ENCODE results near the gene GTF2F2. TPM values are rescaled to one million over a fixed set of nuclear protein-coding genes. Genes with fewer than 3 reads are reported as not detected.

Gene GTF2F2
- total and polyA plus RNA-seq, 10 donors = 11.8 to 19.1 (median 16.4) TPM

- peaks cover 0 to 37% (median 4%) of the 10 kb centered on the region in 6 donors for H3K36me3 ChIP-seq
- WGBS, 5 donors = 67 to 80% (median 74%) methylated on average over 7 of the region's 7 CpGs
- no peak for DNase-seq
- H3K27ac ChIP-seq = no peak overlapping the region
- no peak overlapping the region for H3K4me3 ChIP-seq
- H3K27me3 ChIP-seq (replicated peaks in 1 of 7) = no peaks in the 10 kb centered on the region
- peaks cover 0 to 9% (median 0%) of the 10 kb centered on the region in 8 donors for H3K9me3 ChIP-seq
- TF ChIP-seq POLR2A (IDR thresholded peaks at IDR 0.05) = no peak
- no peak for TF ChIP-seq POLR2AphosphoS5 (IDR thresholded peaks at IDR 0.05)
- TF ChIP-seq CTCF (IDR thresholded peaks at IDR 0.05 in 8 of 11, conservative IDR thresholded peaks at IDR 0.05 in 3 of 11) = no peak
- peaks cover 0 to 12% (median 3%) of the 10 kb centered on the region in 6 donors for H3K4me1 ChIP-seq
- intact Hi-C loops (cut with DNase I; ENCODE audit: low total_unique reads) = loop anchor here (2.0 kb wide), 1 partner anchor 233 kb away; no protein-coding TSS in a partner anchor
Measured at GRCh38 chr13:45280011-45280410, 159.7 kb downstream of the GTF2F2 start.

GRCh38 chr13:45280751-45281634 lies 160.7 kb downstream of the GTF2F2 start:
- H3K27ac ChIP-seq = no peak overlapping the region
- no peak for DNase-seq
- intact Hi-C loops (cut with DNase I; ENCODE audit: low total_unique reads) = loop anchor here (2.0 kb wide), 1 partner anchor 234 kb away; no protein-coding TSS in a partner anchor
- peaks cover 0 to 9% (median 0%) of the 10 kb centered on the region in 8 donors for H3K9me3 ChIP-seq
- peaks cover 0 to 12% (median 3%) of the 10 kb centered on the region in 6 donors for H3K4me1 ChIP-seq
- 51 to 56% (median 52%) methylated on average over 7 of the region's 7 CpGs for WGBS, 5 donors
- peaks cover 0 to 45% (median 9%) of the 10 kb centered on the region in 6 donors for H3K36me3 ChIP-seq
- no peak overlapping the region for H3K4me3 ChIP-seq
- TF ChIP-seq CTCF (IDR thresholded peaks at IDR 0.05 in 8 of 11, conservative IDR thresholded peaks at IDR 0.05 in 3 of 11) = peak in 10 of 11 experiments; percentile 11 to 74 (median 50)
- TF ChIP-seq POLR2AphosphoS5 (IDR thresholded peaks at IDR 0.05) = no peak
- no peak for TF ChIP-seq POLR2A (IDR thresholded peaks at IDR 0.05)
- no peaks in the 10 kb centered on the region for H3K27me3 ChIP-seq (replicated peaks in 1 of 7)

GRCh38 chr13:45282994-45283393 lies 162.7 kb downstream of the GTF2F2 start:
- no peak overlapping the region for H3K27ac ChIP-seq
- H3K36me3 ChIP-seq = peaks cover 0 to 51% (median 9%) of the 10 kb centered on the region in 6 donors
- no peak for TF ChIP-seq CTCF (IDR thresholded peaks at IDR 0.05 in 8 of 11, conservative IDR thresholded peaks at IDR 0.05 in 3 of 11)
- TF ChIP-seq POLR2AphosphoS5 (IDR thresholded peaks at IDR 0.05) = no peak
- TF ChIP-seq POLR2A (IDR thresholded peaks at IDR 0.05) = no peak
- H3K9me3 ChIP-seq = no peaks in the 10 kb centered on the region
- no peak for DNase-seq
- H3K4me3 ChIP-seq = no peak overlapping the region
- 83 to 91% (median 85%) methylated on average over 3 of the region's 3 CpGs for WGBS, 5 donors
- H3K27me3 ChIP-seq (replicated peaks in 1 of 7) = no peaks in the 10 kb centered on the region
- peaks cover 0 to 12% (median 3%) of the 10 kb centered on the region in 6 donors for H3K4me1 ChIP-seq
- intact Hi-C loops (cut with DNase I; ENCODE audit: low total_unique reads) = no loop called here

GRCh38 chr13:45289936-45290563 lies 169.7 kb downstream of the GTF2F2 start:
- Histone ChIP-seq H3K9me3 (no peaks in the 10 kb centered on the region), H3K4me1 (no peaks in the 10 kb centered on the region), H3K27ac (no peak overlapping the region), H3K4me3 (no peak overlapping the region), H3K36me3 (peaks cover 0 to 46% (median 4%) of the 10 kb centered on the region in 6 donors), H3K27me3 (replicated peaks in 1 of 7) (no peaks in the 10 kb centered on the region)
- TF ChIP-seq CTCF (IDR thresholded peaks at IDR 0.05 in 8 of 11, conservative IDR thresholded peaks at IDR 0.05 in 3 of 11) (no peak), POLR2AphosphoS5 (IDR thresholded peaks at IDR 0.05) (no peak), POLR2A (IDR thresholded peaks at IDR 0.05) (no peak)
- DNase-seq = no peak
- intact Hi-C loops (cut with DNase I; ENCODE audit: low total_unique reads) = no loop called here
- WGBS, 5 donors = 94 to 99% (median 97%) methylated on average over 3 of the region's 3 CpGs

Data from spleen (tissue), 11 donors.